C4-2B (cell line): ENCODE results near the gene SETBP1.

Source experiments
- H3K27ac ChIP-seq: fragments of 450-650 bp; 2 replicates; pipeline ENCODE4 v1.5.1; 2017
- CTCF ChIP-seq: fragments of 450-650 bp; conservative IDR thresholded peaks from 2 replicates; pipeline ENCODE4 v1.5.1; 2017; ENCODE audit warnings: mild to moderate bottlenecking
- ZFX ChIP-seq: fragments of 450-650 bp; IDR thresholded peaks from 2 replicates; pipeline ENCODE4 v1.6.1; 2017

Gene SETBP1

GRCh38 chr18:45116116-45116515 lies 435.4 kb downstream of the SETBP1 start:
- TF ChIP-seq CTCF = no peak
- TF ChIP-seq ZFX = no peak
- H3K27ac ChIP-seq = no peak overlapping the region
